GM12873 (cell line): ENCODE measurements around the gene GAK.

ENCODE experiments used
- TF ChIP-seq, protein P1 (sequence below): IDR thresholded peaks from 2 replicates; pipeline ENCODE4 v1.5.1; 2012; ENCODE audit warnings: low read depth, mild to moderate bottlenecking, moderate library complexity, low read length, control low read depth; ENCODE audit not compliant: insufficient read depth; ENCODE audit errors: missing control alignments

The GAK gene

DNA sequence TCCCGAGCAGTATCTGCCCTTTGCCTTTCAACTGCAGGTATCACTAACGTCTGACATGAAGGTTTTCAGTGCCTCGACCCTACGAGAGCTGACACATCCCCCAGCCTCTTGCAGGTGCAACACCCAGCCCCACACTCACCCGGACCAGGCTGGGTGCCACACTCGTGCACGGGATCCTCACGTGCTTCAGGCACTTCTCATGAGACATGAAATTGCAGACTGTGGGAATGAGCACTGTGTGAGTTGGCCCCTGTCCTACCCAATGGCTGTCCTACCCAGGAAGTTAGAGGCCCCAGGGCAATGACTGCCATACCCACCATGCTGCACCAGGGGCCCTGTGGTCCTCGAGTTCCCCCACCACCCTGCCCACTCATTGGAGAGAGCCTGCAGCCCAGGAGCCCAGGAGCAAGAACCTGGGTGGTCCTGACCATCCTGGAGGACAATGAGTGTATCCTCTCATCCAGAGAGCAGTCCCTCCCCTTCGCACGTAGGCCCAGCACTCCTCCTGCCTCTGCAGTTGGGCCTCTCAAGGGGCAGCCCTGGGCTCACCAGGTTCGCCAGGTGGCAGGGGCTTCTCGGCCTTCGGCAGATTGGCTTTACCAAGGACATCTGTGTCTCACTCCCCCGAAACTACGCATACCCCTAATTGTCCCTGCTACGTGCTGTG, 38.9 kb upstream of the GAK start:
- TF ChIP-seq, protein P1, sequence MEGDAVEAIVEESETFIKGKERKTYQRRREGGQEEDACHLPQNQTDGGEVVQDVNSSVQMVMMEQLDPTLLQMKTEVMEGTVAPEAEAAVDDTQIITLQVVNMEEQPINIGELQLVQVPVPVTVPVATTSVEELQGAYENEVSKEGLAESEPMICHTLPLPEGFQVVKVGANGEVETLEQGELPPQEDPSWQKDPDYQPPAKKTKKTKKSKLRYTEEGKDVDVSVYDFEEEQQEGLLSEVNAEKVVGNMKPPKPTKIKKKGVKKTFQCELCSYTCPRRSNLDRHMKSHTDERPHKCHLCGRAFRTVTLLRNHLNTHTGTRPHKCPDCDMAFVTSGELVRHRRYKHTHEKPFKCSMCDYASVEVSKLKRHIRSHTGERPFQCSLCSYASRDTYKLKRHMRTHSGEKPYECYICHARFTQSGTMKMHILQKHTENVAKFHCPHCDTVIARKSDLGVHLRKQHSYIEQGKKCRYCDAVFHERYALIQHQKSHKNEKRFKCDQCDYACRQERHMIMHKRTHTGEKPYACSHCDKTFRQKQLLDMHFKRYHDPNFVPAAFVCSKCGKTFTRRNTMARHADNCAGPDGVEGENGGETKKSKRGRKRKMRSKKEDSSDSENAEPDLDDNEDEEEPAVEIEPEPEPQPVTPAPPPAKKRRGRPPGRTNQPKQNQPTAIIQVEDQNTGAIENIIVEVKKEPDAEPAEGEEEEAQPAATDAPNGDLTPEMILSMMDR = no peak

GRCh38 chr4:970046-970745, 38.1 kb upstream of the GAK start:
- TF ChIP-seq, protein P1 = no peak

GRCh38 chr4:968621-969394, 36.7 kb upstream of the GAK start:
- TF ChIP-seq, protein P1 = no peak

DNA sequence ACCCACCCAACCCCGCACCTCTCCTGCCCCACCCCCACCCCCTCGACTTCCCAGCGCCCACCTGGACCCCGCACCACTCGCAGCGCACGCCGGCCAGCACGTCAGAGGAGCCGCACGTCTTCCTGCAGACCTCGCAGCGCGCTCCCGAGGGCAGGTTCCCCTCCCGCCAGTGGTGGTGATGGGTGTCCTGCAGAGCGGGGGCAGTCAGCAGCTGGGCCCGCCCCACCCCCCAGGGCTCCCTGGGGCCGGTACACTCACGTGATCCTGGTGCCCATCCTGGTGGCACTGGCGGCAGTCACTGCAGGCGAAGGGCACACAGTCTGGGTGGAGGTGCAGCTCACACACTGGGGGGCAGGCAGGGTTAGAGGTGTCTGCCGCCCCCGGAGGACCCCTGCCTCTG, 36.1 kb upstream of the GAK start:
- TF ChIP-seq, protein P1 = no peak

GRCh38 chr4:967113-968104, 35.3 kb upstream of the GAK start:
- TF ChIP-seq, protein P1 = no peak

DNA sequence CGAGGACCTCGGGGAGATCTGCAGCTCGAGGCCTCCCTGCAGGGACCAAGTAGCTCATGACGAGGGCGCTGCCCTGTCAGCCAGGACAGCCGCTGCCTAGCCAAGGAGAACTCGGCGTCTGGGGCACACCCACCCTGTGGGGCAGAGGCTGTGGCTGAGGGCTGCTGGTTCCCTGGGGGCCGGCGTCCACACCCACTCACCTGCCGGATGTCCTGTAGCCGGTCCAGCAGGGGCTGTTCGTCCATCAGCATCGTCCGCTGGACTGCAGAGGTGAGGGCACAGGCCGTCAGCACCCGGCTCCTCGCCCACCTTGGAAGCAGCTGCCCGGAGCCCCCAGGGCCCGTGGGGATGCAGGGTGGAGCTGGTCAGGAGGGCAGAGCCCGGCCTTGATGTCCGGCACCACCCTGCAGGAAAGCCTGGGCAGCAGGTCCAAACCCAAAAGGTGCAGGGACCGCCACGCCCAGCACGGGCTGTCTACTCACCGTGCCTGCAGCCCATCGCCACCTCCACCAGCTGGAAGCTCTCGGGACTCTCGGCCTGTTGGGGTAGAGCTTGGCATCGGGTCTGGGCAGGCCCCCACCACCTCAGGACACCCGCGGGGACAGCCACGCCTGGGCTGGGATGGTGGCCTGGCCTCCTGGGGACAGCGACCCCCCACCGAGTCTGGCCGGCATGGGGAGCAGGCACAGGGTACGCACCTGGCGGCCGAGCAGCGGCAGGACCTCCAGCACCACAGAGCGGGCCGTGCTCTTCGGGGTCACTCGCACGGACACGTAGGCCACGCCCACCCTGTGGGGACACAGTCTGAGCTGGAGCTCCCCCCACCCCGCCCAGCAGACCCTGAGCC, 34.4 kb upstream of the GAK start:
- TF ChIP-seq, protein P1 = no peak
